Umbilical cord (tissue), 2 donors: ENCODE data around the gene OR4Q3. TPM values are rescaled to one million over a fixed set of nuclear protein-coding genes. Genes with fewer than 3 reads are reported as not detected.
"Not testable (repeated sequence)": the region's sequence is repeated elsewhere in the genome, so short reads cannot be mapped to it uniquely, and the experiment has no call there.

Experiments
- DNase-seq: peaks from one replicate; pipeline ENCODE4 v3.0.0-alpha.2; 2015; ENCODE audit warnings: low spot score
- total RNA-seq: library from RNA; depleted of rRNA; stranded (reverse); fragments of >200 nt; gene quantifications from one replicate; pipeline ENCODE4 v1.2.3, GENCODE V29; 2014; ENCODE audit warnings: low replicate concordance; ENCODE audit not compliant: insufficient read depth

The OR4Q3 gene
- 4.6 TPM for total RNA-seq

- DNase-seq: no peak
Observed at GRCh38 chr14:19743256-19743655, at the start of gene OR4Q3. OR4Q3 (plus strand) TSS chr14:19743571.

DNA sequence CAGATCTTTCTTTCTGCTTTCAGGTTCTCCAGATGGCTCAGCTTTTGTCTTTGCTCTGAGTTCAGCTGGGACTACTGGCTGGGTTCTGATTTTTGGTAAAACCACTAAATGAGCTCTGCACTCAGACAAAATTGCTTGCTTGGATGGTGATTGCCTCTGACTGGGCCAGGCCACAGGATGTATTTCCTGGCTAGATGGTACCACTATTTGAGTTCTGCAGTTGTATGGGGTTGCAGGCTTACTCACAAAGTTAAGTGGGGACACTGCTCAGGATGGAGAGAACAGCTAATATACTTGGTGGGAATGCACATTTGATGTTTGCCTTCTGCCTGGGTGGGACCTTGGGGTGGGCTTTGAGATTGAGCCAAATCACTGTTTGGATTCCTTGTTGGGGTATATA is 14.0 kb upstream of the OR4Q3 start:
- DNase-seq: no peak

GRCh38 chr14:19729763-19730162 is 13.6 kb upstream of the OR4Q3 start:
- no peak for DNase-seq

- not testable (repeated sequence) for DNase-seq
Observed at GRCh38 chr14:19733893-19734292, 9.5 kb upstream of the OR4Q3 start.

- not testable (repeated sequence) for DNase-seq
Observed at GRCh38 chr14:19752316-19752715, 8.9 kb downstream of the OR4Q3 start.

GRCh38 chr14:19754172-19754571 is 10.8 kb downstream of the OR4Q3 start:
- no peak for DNase-seq

DNA sequence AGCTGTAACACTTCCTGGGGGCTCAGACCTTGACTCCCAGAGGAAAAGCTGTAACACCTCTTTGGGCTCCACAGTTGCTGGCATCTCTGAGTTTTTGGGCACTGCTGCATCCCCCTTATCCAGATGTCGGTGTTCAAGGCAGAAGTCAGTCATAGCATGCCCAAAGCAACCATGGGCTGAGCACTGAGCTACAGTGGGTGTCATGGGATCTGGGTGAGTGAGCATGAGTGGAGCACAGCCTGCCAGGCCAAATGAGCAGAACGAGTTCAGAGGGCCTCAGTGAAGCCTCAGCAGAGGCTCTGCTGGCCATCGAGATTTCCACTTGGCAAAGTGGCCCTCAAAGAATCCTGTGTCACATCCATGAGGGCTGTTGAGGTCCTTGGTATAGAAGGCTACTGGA is 28.1 kb downstream of the OR4Q3 start:
- DNase-seq: not testable (repeated sequence)

GRCh38 chr14:19771895-19772430 is 28.6 kb downstream of the OR4Q3 start:
- DNase-seq: no peak

DNA sequence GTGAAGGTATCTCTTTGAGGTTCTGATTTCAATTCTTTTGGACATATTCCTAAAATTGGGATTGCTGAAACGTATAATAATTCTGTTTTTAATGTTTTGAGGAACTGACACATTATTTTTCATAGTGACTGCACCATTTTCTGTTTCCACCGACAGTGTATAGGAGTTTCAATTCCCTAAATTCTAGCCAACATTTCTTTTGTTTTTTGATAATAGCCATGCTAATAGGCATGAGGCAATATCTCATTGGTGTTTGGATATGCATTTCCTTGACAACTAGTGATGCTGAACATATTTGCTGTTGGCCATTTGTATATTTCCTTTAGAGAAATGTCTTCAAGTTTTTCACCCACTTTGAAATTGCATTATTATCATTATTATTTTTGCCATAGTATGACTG is 29.1 kb downstream of the OR4Q3 start:
- DNase-seq: not testable (repeated sequence)

GRCh38 chr14:19773204-19773603 is 29.8 kb downstream of the OR4Q3 start, which contains the start of gene OR4M1:
OR4M1 (plus strand) TSS chr14:19773504; CDS start chr14:19780323, 6,819 bp downstream.
- DNase-seq: not testable (repeated sequence)

GRCh38 chr14:19775587-19775986 is 32.2 kb downstream of the OR4Q3 start:
- no peak for DNase-seq

- not testable (repeated sequence) for DNase-seq
Observed at GRCh38 chr14:19785848-19786247, 42.5 kb downstream of the OR4Q3 start.

GRCh38 chr14:19787318-19787717 is 43.9 kb downstream of the OR4Q3 start:
- not testable (repeated sequence) for DNase-seq

DNA sequence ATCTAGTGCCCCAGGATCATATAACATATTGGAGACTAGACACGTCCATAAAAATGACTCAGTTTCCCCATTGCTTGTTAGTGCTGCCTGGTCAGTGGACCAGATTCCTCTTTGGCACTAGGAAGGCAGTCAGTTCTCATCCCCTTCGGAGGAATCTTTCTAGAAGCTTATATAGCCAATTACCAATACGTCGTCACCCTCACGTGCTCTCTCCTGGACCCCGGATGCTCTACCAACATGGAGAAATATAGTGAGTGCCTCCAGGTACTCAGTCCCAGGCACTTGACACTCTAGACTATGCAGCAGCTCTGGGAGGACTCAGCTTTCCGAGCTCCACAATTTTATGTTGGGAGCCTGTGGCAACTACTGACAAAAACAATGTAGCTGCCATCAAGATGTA is 44.8 kb downstream of the OR4Q3 start:
- DNase-seq: not testable (repeated sequence)

GRCh38 chr14:19796520-19797108 is 53.2 kb downstream of the OR4Q3 start:
- DNase-seq: not testable (repeated sequence)

Other genes with a start within 250 kb of the OR4Q3 start
- 3.9 TPM for gene OR11H2, start 29.7 kb upstream of the OR4Q3 start, total RNA-seq
- gene OR4M1, start 29.9 kb downstream of the OR4Q3 start, total RNA-seq: 12.5 TPM
- gene OR4N2, start 60.2 kb downstream of the OR4Q3 start, total RNA-seq: 5.3 TPM
- 6.3 TPM for gene OR4K2, start 131.6 kb downstream of the OR4Q3 start, total RNA-seq
- 5.8 TPM for gene OR4K5, start 177.0 kb downstream of the OR4Q3 start, total RNA-seq
- 2.2 TPM for gene OR4K1, start 187.3 kb downstream of the OR4Q3 start, total RNA-seq
- 8.4 TPM for gene OR4K15, start 232.0 kb downstream of the OR4Q3 start, total RNA-seq